KOPT-K1 (cell line): ENCODE data around the gene ALKBH4.
"Not testable (repeated sequence)": the region's sequence is repeated elsewhere in the genome, so short reads cannot be mapped to it uniquely, and the experiment has no call there.

Experiments
- H3K27ac ChIP-seq: fragments of 200-600 bp; sonication (generic); 2 replicates; pipeline ENCODE4 v1.5.1; 2016; ENCODE audit warnings: antibody characterized with exemption, mild to moderate bottlenecking, low read depth, low read length; ENCODE audit not compliant: poor library complexity, severe bottlenecking
- H3K36me3 ChIP-seq: fragments of 200-600 bp; sonication (generic); 2 replicates; pipeline ENCODE4 v1.5.1; 2017; ENCODE audit warnings: antibody characterized with exemption, mild to moderate bottlenecking, low read length, moderate library complexity; ENCODE audit not compliant: insufficient read depth
- H3K9me3 ChIP-seq: fragments of 200-600 bp; sonication (generic); 2 replicates; pipeline ENCODE4 v1.5.1; 2017; ENCODE audit warnings: antibody characterized with exemption, low read length, mild to moderate bottlenecking; ENCODE audit not compliant: insufficient read depth, poor library complexity, severe bottlenecking

The ALKBH4 gene

GRCh38 chr7:102468478-102469350 is 4.1 kb upstream of the ALKBH4 start:
- Histone ChIP-seq H3K27ac (no peak overlapping the region), H3K36me3 (peaks cover 59% of the 10 kb centered on the region), H3K9me3 (no peaks in the 10 kb centered on the region)

GRCh38 chr7:102467581-102468477 is 3.2 kb upstream of the ALKBH4 start:
- H3K9me3 ChIP-seq = no peaks in the 10 kb centered on the region
- H3K27ac ChIP-seq = no peak overlapping the region
- peaks cover 50% of the 10 kb centered on the region for H3K36me3 ChIP-seq

- no peak overlapping the region for H3K27ac ChIP-seq
- no peaks in the 10 kb centered on the region for H3K9me3 ChIP-seq
- peaks cover 35% of the 10 kb centered on the region for H3K36me3 ChIP-seq
These were observed 1.4 kb upstream of the ALKBH4 start for GRCh38 chr7:102466097-102466496.

- H3K27ac ChIP-seq = peak overlapping the region; percentile 76
- peaks cover 22% of the 10 kb centered on the region; the same call in 1 of the 2 replicates for H3K36me3 ChIP-seq
- no peaks in the 10 kb centered on the region for H3K9me3 ChIP-seq
These were observed 654 bp downstream of the ALKBH4 start for GRCh38 chr7:102463841-102464576.

GRCh38 chr7:102460467-102460866 is 4.2 kb downstream of the ALKBH4 start:
- Histone ChIP-seq H3K9me3 (no peaks in the 10 kb centered on the region), H3K27ac (no peak overlapping the region), H3K36me3 (peaks cover 40% of the 10 kb centered on the region)

DNA sequence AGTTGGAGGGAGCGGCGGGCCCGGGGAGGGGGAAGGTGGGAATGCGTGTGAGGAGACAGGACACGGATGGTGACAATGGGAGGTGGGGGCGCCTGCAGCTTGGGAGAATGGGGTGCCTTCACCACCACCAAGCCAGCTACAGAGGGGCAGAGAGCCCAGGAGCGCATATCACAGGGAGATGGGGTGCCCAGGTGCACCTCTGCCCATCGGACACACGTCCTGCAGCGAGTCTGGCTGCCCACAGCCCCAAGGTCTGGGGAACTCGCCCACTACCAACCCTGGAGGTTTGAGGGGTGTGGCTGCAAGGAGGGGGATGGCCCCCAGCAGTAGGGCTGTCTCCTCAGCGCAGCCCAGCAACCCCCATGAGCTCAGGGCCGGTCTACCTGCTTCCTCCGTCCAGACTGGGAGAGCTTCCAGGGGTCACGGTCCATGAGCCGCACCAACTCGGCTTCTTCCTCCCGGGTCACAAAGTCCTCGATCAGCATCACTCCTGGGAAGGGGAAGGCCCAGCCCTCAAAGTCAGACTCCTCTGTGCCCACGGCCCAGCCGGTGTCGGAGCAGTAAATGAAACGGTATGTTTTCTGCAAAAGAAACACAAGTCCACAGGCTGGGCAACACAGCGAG is 5.3 kb downstream of the ALKBH4 start:
- Histone ChIP-seq H3K9me3 (no peaks in the 10 kb centered on the region), H3K36me3 (peaks cover 40% of the 10 kb centered on the region), H3K27ac (no peak overlapping the region)

GRCh38 chr7:102457352-102457924 is 7.2 kb downstream of the ALKBH4 start:
- peaks cover 40% of the 10 kb centered on the region for H3K36me3 ChIP-seq
- no peak overlapping the region for H3K27ac ChIP-seq
- no peaks in the 10 kb centered on the region for H3K9me3 ChIP-seq

- H3K9me3 ChIP-seq = no peaks in the 10 kb centered on the region
- H3K36me3 ChIP-seq = peaks cover 40% of the 10 kb centered on the region
- no peak overlapping the region for H3K27ac ChIP-seq
These were observed 8.3 kb downstream of the ALKBH4 start for GRCh38 chr7:102456327-102456726.

- Histone ChIP-seq H3K9me3 (no peaks in the 10 kb centered on the region), H3K36me3 (peaks cover 40% of the 10 kb centered on the region), H3K27ac (no peak overlapping the region)
These were observed 9.1 kb downstream of the ALKBH4 start for GRCh38 chr7:102455596-102455995.

GRCh38 chr7:102454932-102455331 is 9.7 kb downstream of the ALKBH4 start:
- H3K27ac ChIP-seq, H3K9me3 ChIP-seq: not testable (repeated sequence)
- H3K36me3 ChIP-seq = peaks cover 40% of the 10 kb centered on the region

- no peaks in the 10 kb centered on the region for H3K9me3 ChIP-seq
- no peak overlapping the region for H3K27ac ChIP-seq
- peaks cover 40% of the 10 kb centered on the region for H3K36me3 ChIP-seq
These were observed 10.2 kb downstream of the ALKBH4 start for GRCh38 chr7:102454468-102454867.

DNA sequence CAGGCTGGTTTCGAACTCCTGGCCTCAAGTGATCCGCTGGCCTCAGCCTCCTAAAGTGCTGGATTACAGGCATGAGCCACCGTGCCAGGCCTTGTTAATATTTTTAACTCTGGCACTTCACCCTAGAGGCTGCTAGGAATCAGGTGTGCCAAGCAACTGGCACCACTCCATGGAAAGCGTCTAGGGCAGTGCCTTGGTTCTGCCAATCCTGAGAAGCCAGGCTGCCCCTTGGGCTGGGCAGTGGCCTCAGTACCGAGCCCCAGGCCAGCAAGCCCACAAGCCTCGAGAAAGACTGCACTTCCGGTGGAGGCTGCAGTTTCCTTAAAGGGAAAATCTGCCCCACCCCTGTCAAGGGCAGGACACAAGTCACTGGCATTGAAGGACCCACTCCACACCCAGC is 11.3 kb downstream of the ALKBH4 start:
- Histone ChIP-seq H3K27ac (no peak overlapping the region), H3K9me3 (no peaks in the 10 kb centered on the region), H3K36me3 (peaks cover 33% of the 10 kb centered on the region)

DNA sequence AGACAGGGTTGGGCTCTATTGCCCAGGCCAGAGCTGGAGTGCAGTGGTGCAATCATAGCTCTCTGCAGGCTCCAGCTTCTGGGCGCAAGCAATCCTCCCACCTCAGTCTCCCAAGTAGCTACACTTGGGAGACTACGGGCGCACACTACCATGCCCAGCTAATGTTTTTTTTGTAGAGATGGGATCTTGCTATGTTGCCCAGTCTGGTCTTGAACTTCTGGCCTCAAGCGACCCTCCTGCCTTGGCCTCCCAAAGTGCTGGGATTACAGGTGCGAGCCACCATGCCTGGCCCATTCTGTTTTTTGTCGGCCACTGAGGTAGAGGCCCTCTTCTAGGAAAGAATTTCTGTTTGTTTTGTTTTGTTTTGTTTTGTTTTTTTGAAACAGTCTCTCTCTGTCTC is 12.2 kb downstream of the ALKBH4 start:
- Histone ChIP-seq H3K27ac (no peak overlapping the region), H3K9me3 (no peaks in the 10 kb centered on the region), H3K36me3 (peaks cover 33% of the 10 kb centered on the region)

DNA sequence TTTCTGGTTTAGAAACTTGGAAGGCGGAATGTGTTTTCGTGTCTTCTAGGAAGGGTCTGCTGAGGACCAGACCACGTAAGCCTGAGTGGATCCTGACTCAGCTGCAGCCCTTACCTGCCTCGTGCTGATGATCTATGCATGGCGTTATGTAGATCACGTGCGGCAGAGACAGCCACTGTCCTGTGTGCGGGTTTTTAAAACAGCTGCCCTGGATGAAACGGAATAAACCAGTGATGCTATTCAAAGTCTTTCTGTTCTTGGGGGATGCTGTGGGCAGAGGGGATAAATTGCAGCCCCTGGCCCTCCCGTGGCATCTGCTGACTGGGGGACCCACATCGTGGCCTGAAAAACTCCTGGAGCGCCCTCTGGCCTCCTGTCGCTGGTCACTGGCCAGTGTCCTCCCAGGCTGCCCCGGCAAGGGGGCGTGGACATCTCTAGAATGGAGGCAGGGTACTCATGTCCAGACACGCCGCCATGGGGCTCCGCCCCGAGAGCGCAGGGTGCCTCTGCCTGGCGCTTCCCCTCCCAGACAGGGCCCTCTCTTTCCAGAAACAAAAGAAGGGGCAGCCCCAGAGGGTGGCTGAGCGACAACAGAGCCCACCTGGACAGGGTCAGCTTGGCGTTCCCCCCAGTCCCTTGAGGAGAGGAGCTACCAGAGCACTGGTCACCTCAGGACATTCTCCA is 13.2 kb downstream of the ALKBH4 start:
- Histone ChIP-seq H3K36me3 (peaks cover 33% of the 10 kb centered on the region), H3K9me3 (no peaks in the 10 kb centered on the region), H3K27ac (no peak overlapping the region)
